Amniotic stem cell (primary cell): Measurements from ENCODE around the gene DOCK9.
"Not testable (repeated sequence)": the region's sequence is repeated elsewhere in the genome, so short reads cannot be mapped to it uniquely, and the experiment has no call there.

ENCODE experiments used
- DNase-seq: peaks from one replicate; lab custom pipeline; 2025; lab: John Stamatoyannopoulos, UW

DOCK9 gene

DNA sequence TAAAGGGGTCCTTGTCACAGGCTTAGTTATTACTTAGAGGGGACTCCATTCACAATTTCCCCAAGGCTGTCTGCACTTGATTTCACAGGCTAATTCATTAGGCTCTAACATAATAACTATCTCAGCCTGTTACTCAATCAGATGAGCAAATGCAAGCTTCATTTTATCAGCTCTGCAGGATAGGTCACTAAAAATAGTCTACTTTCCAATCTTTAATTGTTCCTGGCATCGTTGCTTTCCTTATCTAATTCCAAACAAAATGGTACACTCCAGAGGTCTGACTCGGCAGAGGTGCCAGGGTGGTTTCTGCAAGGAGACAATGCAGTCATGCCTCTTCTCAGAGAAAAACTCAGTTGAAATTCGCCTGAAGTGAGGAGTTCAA lies 155.6 kb downstream of the DOCK9 start:
- DNase-seq = no peak

DNA sequence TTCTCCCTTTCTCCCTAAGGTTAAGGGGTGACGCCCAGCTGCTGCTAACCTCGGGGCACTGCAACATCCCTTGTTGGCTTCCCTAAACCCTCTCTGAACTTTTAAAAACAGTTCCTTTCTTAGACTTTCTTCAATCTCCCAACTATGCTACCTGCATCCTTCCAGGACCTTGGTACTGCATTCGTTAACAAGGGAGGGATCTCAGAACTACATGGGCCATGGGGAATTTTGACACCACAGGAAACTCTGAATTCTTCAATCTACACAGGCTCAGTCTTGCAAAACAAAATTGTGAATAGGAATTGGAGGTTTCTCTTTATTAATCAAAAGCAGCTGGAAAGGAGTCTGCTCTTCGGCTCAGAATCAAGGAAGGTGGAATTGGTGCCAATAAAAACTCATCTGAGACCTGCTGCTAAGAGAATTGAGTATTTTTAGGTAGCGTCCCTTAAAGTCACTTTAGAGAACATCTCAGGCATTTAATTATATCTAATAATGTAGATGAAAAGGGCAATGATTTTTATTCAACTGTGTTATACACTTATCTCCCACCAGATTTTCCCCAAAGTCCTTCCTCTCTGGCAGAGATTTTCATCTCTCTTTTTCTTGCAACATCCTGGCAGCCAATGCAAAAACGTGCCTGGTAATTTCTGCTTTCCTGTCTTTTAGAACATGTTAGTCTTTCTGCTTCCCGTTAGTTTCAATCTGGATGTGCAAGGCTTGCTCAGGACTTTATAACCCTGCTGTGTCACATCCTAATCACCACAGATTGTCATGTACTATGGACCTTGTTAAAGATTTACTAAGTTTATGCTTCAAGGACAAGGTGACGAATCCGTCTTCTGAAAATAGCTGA lies 156.3 kb downstream of the DOCK9 start:
- no peak for DNase-seq

DNA sequence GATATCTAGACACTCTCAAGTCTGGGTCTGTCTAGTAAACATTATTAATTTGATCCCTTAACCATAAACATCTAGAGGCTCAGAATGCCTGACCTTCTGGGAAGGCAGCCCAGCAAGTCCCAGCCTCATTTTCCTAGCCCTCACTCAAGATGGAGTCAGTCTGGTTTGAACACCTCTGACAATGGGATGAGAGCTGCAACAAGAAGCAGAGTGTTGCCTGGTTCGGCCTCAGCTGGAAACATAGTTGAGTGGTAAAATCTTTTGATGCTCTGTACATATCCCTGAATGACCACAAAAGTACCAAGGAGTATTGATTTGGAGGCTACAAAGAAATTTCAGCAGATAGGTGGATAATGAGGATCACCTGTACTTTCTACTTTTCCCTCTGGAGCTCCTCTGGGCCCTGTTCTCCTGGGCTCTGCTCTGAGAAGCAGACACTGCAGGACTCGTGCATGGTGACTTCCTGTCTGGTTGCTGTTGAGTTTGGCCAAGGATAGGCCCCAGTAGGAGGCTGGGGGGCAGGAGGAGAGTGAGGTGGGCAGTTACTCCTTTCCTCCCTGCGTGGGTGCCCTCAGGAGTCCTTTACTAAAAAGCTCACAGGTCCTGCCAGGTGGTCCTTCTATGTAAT lies 157.0 kb downstream of the DOCK9 start:
- DNase-seq = no peak

DNA sequence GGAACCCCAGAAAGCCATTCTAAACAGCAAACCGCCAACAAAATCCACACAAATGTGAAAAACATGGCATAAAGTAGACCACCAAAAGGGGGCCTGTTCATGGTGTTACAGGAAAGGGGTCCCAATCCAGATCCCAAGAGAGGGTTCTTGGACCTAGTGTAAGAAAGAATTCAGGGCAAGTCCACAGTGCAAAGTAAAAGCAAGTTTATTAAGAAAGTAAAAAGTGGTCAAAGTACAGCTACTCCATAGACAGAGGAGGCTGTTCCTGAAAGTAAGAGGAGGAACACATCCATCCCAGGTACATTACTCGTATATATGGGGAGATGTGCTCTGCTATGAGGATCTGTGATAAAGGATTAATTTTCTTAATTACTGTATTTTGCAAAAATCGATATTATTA lies 157.6 kb downstream of the DOCK9 start:
- DNase-seq = no peak

DNA sequence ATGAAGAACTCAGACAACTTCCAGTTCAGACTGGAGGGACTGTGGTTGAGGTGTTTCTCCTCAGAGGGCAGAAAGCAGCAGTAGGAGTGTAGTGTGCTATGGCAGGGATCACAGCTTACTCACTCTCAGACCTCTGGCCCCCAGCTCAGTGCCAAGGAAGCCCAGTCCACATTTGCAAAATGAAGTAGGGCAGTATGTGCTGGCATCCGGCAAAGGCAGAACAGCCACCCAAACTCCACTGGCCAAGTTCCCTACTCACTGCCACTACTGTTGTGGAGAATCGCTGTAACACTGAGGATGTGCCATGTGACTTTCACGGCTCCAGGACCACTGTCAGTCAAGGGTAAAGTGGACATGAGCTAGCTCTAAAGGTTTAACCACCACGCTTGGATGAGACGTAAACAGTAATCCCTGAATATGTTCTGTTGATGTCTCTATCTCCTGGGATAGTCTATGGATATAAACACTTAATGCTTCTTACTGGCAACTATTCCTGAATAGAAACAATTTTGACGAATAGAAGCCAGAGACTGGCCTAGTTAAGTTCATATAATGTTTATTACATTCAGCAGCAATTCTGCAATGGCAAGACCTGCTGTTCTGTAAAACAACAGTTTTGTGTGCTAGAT lies 158.4 kb downstream of the DOCK9 start:
- DNase-seq = no peak

DNA sequence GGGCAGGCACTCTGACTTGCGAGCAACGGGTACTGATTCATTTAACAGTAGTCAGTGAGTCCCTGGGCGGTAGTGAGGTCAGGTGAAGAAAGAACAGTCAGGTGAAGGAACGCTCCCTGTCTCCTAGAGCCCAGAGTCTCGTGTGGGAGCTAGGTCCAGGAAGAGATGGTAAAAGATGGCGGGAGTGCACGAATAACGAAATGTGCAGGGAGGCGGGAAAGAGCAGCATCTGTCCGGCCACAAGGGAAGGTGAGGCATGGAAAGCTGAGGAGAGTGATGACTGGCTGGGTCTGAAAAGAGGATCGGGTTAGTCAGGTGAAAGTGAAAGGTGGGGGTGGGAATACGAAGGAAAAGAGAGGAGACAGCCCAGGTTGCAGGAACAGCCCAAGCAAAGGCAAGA lies 161.5 kb downstream of the DOCK9 start:
- DNase-seq = no peak

DNA sequence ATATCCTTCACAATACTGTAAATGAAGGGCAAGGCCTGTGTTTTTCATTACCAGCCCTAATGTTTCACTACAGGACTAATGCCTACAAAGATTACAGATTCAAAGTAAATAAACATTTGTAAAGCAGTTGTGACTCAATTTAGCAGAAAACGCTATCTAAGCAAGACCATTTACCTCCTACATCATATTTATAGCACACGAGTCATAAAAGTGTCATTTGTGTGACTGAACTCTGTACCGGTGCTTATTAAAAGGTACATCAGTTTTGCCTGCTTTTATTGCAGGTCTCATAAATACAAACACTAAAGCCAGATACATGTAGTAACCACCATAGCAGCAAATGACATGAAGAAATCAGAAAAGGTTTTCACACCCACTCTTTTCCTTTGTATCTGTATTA lies 163.9 kb downstream of the DOCK9 start:
- no peak for DNase-seq

DNA sequence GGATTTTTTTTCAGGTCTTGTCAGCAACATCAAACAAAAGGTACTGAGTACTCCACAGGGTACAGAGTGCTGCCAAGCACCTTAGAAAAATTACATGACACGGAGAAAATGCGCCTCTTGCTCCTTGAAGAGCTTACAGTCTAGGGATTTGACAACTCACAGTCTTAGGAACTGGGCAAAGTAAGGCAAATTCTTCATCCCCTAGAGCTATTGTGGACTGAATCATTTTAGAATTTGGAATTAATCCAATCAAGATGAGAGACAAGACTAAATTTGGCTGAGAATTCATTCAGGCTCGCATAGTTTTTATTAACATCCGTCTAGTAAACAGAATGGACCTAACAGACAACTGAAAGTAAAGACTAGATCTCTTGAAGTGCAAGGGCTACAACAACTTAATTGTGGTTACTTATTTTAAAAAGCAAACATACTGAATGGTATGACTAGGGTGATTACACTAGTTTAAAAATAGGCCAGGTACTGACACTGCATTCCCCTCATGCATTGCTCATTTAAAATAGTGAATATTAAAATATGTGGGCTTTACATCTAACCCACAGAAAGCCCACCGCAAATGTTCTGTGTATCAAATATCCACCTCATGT lies 165.6 kb downstream of the DOCK9 start:
- DNase-seq = not testable (repeated sequence)

DNA sequence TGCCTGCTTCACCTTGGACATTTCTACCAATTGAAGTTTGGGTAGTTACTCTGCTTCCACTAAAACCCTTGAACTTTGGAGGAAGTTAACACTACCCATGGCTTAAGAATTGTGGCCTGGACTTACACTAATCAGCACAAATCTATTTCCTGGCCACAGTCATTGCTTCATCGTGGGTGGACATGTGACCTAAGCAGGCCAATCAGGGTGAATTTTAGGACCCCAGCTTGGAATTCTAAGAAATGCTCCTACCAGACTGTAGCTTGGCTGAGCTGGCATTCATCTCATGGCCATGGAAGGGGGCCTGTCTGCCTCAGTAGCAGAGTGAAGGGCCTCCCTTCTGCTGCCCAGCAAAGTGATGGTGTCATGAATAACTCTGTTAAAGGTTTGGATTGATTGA lies 167.1 kb downstream of the DOCK9 start:
- DNase-seq = no peak

DNA sequence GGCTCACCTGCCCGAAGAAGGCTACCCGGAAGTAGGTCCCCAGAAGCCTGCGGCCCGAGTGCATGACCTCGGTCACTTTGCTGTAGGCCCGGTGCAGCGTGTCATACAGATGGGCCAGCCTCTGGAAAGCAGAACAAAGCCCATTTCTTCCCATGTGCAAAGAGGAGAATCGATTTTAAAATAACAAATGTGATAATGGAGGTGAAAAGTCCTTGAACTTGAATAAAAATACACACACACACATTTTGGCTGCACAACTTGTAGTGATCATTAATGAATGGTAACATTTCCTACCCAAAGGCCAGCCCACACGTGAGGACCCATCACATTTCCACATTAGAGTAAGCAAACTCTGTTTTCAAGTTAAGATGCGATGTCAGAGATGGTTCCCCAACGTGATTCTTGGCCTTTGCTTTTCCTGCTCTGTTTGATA lies 168.5 kb downstream of the DOCK9 start:
- DNase-seq = no peak

DNA sequence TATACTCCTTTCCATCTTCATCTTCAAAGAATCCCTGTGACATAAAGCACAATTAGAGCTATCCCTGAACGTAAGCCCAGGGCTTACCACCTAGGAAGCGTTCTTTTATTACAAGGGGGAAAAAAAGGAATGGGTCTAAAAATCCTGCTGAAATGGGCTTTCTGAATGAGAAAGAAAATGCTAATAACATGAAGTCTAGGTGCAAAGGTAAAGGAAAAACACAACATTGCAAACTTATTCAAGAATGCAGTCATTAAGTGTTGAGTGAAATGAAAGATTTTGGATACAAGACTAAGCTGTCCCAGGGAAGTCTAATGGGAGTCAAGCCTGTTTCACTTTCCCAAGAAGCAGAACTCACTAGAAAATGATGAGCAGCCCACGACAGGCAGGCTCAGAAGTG lies 170.1 kb downstream of the DOCK9 start:
- no peak for DNase-seq

DNA sequence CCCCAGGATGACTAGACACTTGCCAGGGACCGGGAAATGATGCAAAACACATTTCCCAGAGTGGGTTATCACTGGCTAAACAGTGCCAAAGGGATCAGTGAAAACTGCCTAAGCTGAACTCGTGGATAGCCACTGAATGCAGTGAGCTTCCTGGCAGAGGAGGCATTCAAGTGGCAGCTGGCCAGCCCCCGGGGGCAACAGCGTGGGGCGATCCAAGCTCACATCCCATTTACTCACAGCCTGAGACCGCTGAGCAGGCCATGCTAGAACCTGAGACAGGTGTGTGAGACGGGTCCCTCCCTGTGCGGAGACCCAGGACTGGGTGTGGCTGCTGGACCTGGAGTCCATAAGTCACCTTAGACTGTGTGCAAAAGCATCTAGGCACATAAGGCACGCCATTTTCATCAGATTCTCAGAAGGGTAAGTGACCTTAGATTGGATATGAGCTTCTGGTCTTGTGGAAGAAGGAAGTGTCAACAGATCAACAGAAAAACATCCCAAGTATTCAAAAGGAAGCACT lies 173.5 kb downstream of the DOCK9 start:
- DNase-seq = no peak

DNA sequence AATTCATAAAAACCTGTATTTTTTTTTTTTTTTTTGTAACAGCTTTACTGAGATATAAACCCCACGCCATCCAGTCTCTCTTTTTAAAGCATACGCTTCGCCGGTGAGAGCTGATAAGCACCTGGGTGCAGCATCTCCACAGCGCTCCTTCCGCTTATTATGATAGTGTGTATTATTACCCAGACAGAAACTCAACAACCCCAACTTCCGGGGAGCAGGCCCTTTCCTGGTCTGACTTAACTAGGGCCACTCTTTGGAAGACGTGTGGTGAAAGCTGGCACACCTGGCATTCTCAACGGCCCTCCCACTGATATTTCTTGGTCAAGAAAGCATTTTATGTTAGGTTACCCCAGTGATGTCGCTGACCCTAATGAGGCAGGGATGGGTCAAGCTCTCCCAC lies 173.9 kb downstream of the DOCK9 start:
- DNase-seq = no peak

DNA sequence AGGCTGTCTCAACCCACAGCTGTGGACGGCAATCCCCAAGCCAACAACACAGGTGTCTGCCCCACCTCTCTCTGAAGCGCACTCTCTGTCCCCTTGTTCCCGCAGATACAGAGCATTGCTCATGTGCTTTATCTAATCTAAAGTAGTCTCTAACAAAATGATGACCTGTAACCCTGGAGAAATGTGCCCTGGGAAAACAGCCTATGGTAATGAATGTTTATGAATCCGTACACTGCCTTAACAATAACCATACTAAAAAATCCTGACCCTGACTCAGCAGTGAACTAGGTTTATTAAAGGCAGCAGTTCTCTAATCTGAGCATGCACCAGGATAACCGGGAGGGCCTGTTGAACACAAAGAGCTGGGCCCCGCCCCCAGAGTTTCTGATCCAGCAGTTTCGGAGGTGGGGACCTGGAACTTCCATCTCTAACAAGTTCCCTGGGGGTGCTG lies 174.7 kb downstream of the DOCK9 start:
- no peak for DNase-seq

DNA sequence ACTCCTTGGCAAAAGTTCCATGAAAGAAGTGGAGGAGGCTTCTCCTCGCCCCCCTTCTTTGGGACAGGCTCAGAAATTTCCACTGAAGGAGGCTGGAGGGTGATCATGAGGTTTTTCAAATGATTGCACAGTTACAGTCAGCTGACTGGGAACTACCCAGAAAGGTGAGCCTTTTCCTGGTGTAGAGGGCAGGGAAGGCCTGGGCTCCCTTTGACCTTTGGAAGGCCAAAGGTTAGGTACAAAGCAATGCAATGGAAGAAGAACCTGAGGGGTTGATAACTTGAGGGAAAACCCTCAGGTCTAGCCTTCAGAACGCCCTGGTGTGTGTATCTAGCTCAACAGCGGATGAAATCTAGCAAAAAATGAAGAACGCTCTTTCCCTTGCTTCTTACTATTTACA lies 175.3 kb downstream of the DOCK9 start:
- DNase-seq = no peak

DNA sequence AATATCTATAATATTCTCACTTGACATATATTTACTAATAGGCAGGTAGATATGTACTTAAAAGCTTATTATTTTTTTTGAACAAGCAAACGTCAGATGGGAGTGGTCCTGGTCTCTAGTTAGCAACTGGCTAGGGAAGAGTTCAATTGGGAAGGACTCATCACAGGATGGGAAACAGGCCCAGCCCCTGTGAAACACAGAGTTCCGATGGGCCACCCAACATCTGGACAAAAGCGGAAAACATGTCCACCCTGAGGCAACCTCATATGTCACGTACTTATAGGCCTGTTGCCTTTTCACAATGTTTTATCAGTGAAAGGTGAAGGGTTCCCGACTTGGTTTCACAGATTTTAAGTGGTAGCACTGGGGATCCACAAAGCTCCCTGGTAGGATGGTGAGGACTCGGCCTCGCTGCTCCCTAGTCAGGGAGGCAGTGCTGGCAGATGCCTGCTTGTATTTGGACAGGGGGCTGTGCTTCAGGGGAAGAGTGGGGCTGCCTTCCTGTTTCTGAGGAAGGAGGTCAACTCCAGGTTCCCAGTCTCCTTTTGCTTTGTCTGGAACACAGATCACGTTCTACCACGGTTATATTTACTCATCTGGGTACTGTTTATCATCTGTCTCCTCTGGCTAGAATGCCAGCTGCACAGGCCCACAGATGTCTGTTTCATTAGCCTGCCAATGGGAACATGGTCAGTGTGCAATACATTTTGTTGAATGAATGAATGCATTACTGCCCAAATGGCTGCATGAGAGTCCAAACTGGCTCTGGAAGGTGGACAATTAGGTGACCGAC lies 176.0 kb downstream of the DOCK9 start:
- DNase-seq = no peak

DNA sequence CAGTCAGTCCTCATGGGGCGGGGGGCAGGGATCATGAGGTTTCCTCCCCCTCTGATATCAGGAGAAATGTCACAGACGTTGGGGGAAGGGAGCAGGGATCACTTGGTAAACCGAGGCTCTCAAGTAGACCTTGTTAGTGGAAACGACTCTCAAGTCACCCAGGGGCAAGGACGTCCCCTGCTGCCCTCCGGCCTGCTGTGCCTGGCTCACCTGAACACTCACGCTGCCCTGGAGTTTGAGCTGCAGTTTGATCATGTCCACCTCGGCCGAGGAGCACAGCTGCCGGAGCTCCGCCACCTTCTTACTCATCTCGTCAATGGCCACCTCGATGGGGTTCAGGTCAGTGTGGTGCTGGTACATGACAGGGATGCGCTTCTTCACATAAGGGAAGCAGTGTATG lies 177.8 kb downstream of the DOCK9 start:
- DNase-seq = no peak

DNA sequence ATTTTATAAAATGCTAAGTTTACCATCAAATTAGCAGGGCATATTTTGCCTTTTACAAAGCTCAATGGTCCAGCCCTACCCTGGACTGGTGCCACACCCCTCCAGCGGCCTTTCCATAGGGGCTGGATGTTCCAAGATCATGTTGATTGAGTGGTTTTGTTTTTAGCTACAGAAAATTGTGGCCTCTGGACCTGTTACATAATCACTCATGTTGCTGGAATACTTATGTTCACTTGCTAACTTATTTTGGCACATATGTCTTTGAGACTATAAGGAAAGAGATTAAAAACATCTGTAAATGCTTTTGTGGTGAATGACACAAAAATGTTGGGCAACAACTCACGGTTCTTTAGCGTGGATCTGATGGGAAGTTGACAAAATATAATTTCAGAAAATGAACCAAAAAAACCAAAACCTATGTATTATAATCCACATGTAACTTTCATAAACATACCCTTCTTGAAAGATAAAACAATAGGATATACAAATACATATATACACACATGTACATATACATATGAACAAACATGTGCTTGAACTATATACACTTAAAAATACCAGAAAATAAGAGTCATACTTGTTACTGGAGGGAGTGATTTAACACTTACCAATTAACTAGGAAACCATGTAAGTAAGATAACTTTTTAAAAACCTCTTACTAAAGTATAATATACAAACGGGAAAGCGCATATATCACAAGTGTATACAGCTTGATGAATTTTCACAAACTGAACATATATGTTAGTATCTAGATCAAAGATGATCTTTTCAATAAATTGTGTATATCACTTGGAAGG lies 178.8 kb downstream of the DOCK9 start:
- DNase-seq = no peak

DNA sequence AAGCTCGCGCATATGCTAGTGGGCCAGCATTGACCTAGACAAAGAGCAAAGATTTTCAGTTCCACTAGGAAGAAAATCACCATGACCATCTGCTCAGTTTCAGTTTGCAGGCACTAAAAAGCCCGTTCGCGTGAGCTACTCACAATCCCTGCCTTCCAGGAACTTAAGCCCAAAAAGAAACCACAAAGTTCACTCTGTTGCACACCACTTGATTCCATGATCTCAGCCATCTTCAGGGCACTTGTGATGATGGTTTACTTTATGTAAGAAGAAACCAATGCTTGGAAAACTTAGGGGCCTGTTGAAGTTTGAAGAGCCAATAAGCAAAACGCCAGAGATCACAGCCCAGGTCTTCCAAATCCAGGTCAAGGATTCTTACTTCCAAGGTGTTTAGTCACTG lies 180.4 kb downstream of the DOCK9 start:
- DNase-seq = no peak

DNA sequence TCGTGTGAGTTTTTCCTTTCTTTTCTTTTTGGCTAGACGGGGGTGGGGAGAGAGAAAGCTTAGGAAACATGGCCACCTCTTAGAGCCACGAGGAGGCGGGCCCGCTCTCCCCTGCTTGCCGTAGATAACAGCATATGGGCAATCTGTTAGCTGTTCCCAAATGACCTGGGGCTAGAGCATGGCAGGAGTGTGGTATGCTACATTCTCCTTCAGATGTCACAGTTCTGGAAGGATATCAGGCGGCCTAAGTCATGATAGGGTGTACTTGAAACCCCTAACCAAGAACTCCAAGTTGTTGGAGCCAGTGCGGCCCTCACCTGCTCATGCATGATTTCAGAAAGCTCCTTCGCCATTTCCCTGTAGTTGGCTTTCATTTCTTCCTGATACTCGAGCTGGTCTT lies 181.1 kb downstream of the DOCK9 start:
- DNase-seq = no peak

DNA sequence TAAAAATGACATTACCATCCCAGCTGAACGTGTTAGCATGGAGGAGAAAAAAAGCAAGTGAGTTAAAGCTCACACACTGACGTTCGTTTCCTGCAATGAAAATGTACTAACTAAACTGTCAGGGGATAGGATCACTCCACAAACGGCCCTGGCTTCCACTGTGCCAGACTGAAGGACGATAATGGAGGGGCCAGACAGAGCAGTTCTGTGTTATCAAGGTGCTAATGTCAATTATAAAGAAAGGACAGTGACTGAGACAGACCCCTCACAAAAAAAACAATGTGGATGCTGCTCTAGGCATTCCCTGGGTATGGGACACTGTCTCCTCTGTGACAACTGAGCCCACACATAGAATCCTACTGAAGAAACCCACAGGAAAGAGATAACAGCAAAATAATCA lies 181.7 kb downstream of the DOCK9 start:
- DNase-seq = no peak
